Natural killer cell (primary cell): ENCODE results near the gene ACY1. TPM values are rescaled to one million over a fixed set of nuclear protein-coding genes. Genes with fewer than 3 reads are reported as not detected.

Source experiments
- ATAC-seq, 3 donors: fragments of 150-1000 bp in 2 of 3; fragments of 200-7000 bp in 1 of 3; cut with Tn5 transposase; 1 replicate in 1 of 3; 2 replicates in 2 of 3; pipeline ENCODE4 v1.10.0; 2021; ENCODE audit warnings: mild to moderate bottlenecking in 2 of 3, moderate library complexity in 2 of 3
- DNase-seq, 2 donors: peaks; one replicate each; pipeline versions ENCODE4 v3.0.0 to v3.0.0-alpha.2; 2013 to 2021; ENCODE audit warnings: mixed read lengths in 1 of 2
- H3K27ac ChIP-seq: one replicate; pipeline ENCODE4 v1.5.1; 2013; ENCODE audit warnings: mild to moderate bottlenecking, low read length
- H3K27me3 ChIP-seq: one replicate; pipeline ENCODE4 v1.6.1; 2013; ENCODE audit warnings: low read length; ENCODE audit not compliant: control insufficient read depth, insufficient read depth
- H3K36me3 ChIP-seq: one replicate; pipeline ENCODE4 v1.6.1; 2013; ENCODE audit warnings: low read length; ENCODE audit not compliant: control insufficient read depth, insufficient read depth
- H3K4me1 ChIP-seq: one replicate; pipeline ENCODE4 v1.6.1; 2013; ENCODE audit warnings: low read length; ENCODE audit not compliant: control insufficient read depth, insufficient read depth
- H3K4me3 ChIP-seq: one replicate; pipeline ENCODE4 v1.5.1; 2013; ENCODE audit warnings: low read length
- H3K9me3 ChIP-seq: one replicate; pipeline ENCODE4 v1.6.1; 2013; ENCODE audit warnings: low read length; ENCODE audit not compliant: control insufficient read depth, insufficient read depth
- H3K27ac Mint-ChIP-seq, 2 donors: one replicate each; pipeline ENCODE4 v1.8.0; 2022; ENCODE audit warnings: mild to moderate bottlenecking in 2 of 2, mixed read lengths in 2 of 2, moderate library complexity in 1 of 2
- H3K27me3 Mint-ChIP-seq, 2 donors: one replicate each; pipeline ENCODE4 v1.8.0; 2022; ENCODE audit warnings: low read depth in 2 of 2, mixed read lengths in 2 of 2
- H3K36me3 Mint-ChIP-seq: one replicate; pipeline ENCODE4 v1.8.0; 2022; ENCODE audit warnings: mixed read lengths
- H3K4me1 Mint-ChIP-seq, 2 donors: one replicate each; pipeline ENCODE4 v1.8.0; 2022; ENCODE audit warnings: mixed read lengths in 2 of 2
- H3K4me3 Mint-ChIP-seq: one replicate; pipeline ENCODE4 v1.8.0; 2022; ENCODE audit warnings: mild to moderate bottlenecking, moderate library complexity, mixed read lengths
- H3K9me3 Mint-ChIP-seq, 2 donors: one replicate each; pipeline ENCODE4 v1.8.0; 2022; ENCODE audit warnings: mixed read lengths in 2 of 2
- WGBS: methylation state at CpG from one replicate; pipeline ENCODE4 v1.1.7; 2013; ENCODE audit warnings: missing lambda C conversion rate; ENCODE audit not compliant: insufficient coverage; 5-methylcytosine and 5-hydroxymethylcytosine counted together
- intact Hi-C: fragments of 100-400 bp; cut with micrococcal nuclease; formaldehyde crosslinking; loops from one replicate; pipeline ENCODE4 v1.14.2; 2022
- total RNA-seq, 4 donors: library from RNA; stranded (reverse); fragments of 120-200 nt in 1 of 4; gene quantifications; one replicate each; pipeline versions ENCODE4 v1.2.3 to v1.2.4, GENCODE V29; 2013 to 2022
- TF ChIP-seq, protein P1 (sequence below): fragments of 200-600 bp; IDR thresholded peaks from one replicate; pipeline ENCODE4 v1.8.0; 2022; ENCODE audit warnings: antibody characterized with exemption

ACY1 gene
- total RNA-seq, 3 donors from 2014 or later (not counting 1 experiment from before 2014, with no cell fraction given) = 8.4 to 19.5 (median 13.8) TPM

- H3K9me3 ChIP-seq = no peaks in the 10 kb centered on the region
- no peak overlapping the region for H3K4me3 ChIP-seq
- Mint-ChIP-seq H3K27me3 (no peaks in the 10 kb centered on the region), H3K4me1 (peaks cover 17 to 46% of the 10 kb centered on the region in 2 donors), H3K9me3 (no peaks in the 10 kb centered on the region), H3K27ac (no peak overlapping the region), H3K36me3 (no peaks in the 10 kb centered on the region), H3K4me3 (peak overlapping the region; percentile 47)
- DNase-seq = peak in 1 of 2 donors; percentile 1
- H3K27me3 ChIP-seq = no peaks in the 10 kb centered on the region
- intact Hi-C loops = no loop called here
- 97% methylated on average over 9 of the region's 9 CpGs for WGBS
- H3K36me3 ChIP-seq = peaks cover 47% of the 10 kb centered on the region
- peaks cover 28% of the 10 kb centered on the region for H3K4me1 ChIP-seq
- TF ChIP-seq, protein P1, sequence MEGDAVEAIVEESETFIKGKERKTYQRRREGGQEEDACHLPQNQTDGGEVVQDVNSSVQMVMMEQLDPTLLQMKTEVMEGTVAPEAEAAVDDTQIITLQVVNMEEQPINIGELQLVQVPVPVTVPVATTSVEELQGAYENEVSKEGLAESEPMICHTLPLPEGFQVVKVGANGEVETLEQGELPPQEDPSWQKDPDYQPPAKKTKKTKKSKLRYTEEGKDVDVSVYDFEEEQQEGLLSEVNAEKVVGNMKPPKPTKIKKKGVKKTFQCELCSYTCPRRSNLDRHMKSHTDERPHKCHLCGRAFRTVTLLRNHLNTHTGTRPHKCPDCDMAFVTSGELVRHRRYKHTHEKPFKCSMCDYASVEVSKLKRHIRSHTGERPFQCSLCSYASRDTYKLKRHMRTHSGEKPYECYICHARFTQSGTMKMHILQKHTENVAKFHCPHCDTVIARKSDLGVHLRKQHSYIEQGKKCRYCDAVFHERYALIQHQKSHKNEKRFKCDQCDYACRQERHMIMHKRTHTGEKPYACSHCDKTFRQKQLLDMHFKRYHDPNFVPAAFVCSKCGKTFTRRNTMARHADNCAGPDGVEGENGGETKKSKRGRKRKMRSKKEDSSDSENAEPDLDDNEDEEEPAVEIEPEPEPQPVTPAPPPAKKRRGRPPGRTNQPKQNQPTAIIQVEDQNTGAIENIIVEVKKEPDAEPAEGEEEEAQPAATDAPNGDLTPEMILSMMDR = no peak
- H3K27ac ChIP-seq = no peak overlapping the region
- ATAC-seq = no peak
Measured at GRCh38 chr3:51938780-51939425, 44.4 kb upstream of the ACY1 start.

GRCh38 chr3:51940648-51941462 is 42.5 kb upstream of the ACY1 start:
- Histone ChIP-seq H3K4me3 (peak overlapping the region; percentile 59), H3K9me3 (no peaks in the 10 kb centered on the region), H3K27me3 (no peaks in the 10 kb centered on the region), H3K4me1 (peaks cover 32% of the 10 kb centered on the region), H3K27ac (peak overlapping the region; percentile 27), H3K36me3 (peaks cover 28% of the 10 kb centered on the region)
- ATAC-seq (no peak), DNase-seq (peak; percentile 13 to 17)
- Mint-ChIP-seq H3K27ac (peak overlapping the region; percentile 79 to 88), H3K9me3 (no peaks in the 10 kb centered on the region), H3K4me3 (peak overlapping the region; percentile 97), H3K36me3 (no peaks in the 10 kb centered on the region), H3K27me3 (no peaks in the 10 kb centered on the region), H3K4me1 (peaks cover 22 to 51% of the 10 kb centered on the region in 2 donors)
- intact Hi-C loops = loop anchor here (5.0 kb wide), 1 partner anchor 274 kb away; no protein-coding TSS in a partner anchor
- 45% methylated on average over 13 of the region's 13 CpGs for WGBS
- TF ChIP-seq, protein P1 = no peak

DNA sequence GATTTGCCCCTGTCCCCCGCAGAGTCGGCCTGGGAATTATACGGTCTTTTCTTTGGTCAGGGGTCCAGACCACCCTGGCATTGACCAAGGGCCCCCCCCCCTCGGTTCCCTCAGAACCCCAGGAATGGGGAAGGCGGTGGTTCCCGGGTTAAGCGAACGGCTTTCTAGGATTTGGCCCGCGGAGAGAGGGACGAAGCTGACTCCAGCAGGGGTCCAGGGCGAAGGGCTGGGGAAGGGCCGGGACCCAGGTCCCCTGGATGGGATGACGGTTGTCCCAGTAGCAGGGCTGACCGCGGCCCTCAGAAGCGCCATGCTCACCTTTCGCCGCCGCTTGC is 41.9 kb upstream of the ACY1 start:
- WGBS = 2% methylated on average over 20 of the region's 20 CpGs
- Mint-ChIP-seq H3K9me3 (no peaks in the 10 kb centered on the region), H3K27me3 (no peaks in the 10 kb centered on the region), H3K27ac (peak overlapping the region; percentile 79 to 88), H3K36me3 (no peaks in the 10 kb centered on the region), H3K4me1 (peaks cover 22 to 51% of the 10 kb centered on the region in 2 donors), H3K4me3 (peak overlapping the region; percentile 97)
- peak overlapping the region; percentile 59 for H3K4me3 ChIP-seq
- H3K4me1 ChIP-seq = peaks cover 32% of the 10 kb centered on the region
- H3K36me3 ChIP-seq = peaks cover 22% of the 10 kb centered on the region
- ATAC-seq = no peak
- H3K9me3 ChIP-seq = no peaks in the 10 kb centered on the region
- H3K27me3 ChIP-seq = no peaks in the 10 kb centered on the region
- H3K27ac ChIP-seq = peak overlapping the region; percentile 27
- no peak for DNase-seq
- TF ChIP-seq, protein P1 = no peak
- intact Hi-C loops = loop anchor here (5.0 kb wide), 1 partner anchor 274 kb away; no protein-coding TSS in a partner anchor
